ENCODE data around the gene QRFP.

Gene QRFP

DNA sequence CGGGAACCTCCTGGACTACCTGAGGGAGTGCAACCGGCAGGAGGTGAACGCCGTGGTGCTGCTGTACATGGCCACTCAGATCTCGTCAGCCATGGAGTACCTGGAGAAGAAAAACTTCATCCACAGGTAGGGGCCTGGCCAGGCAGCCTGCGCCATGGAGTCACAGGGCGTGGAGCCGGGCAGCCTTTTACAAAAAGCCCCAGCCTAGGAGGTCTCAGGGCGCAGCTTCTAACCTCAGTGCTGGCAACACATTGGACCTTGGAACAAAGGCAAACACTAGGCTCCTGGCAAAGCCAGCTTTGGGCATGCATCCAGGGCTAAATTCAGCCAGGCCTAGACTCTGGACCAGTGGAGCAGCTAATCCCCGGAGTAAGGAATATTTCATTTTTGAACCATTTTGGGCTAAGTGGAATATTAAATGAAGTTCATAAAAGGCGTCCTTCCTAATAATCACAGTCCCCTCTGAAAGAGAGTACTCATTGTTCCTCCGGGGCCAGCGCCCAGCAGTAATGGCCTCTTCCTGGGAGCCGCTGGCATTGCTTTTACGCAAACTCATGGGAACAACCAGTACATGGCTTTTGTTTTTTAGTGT, 23.6 kb downstream of the QRFP start:
- H3K36me3 ChIP-seq (ENCODE audit: insufficient read depth, low read length): peaks cover 80% of the 10 kb centered on the region

GRCh38 chr9:130872508-130872907, 24.1 kb downstream of the QRFP start:
- Histone ChIP-seq H3K27ac (ENCODE audit: low read length) (no peak overlapping the region), H3K36me3 (ENCODE audit: insufficient read depth, low read length) (peaks cover 79% of the 10 kb centered on the region), H3K9ac (ENCODE audit: low read depth, low read length) (no peak overlapping the region), H3K4me2 (ENCODE audit: insufficient read depth, low read length) (no peak overlapping the region), H3K9me3 (ENCODE audit: insufficient read depth, low read length, severe bottlenecking) (no peaks in the 10 kb centered on the region), H4K20me1 (ENCODE audit: insufficient read depth, low read length) (peaks cover 22% of the 10 kb centered on the region), H3K27me3 (ENCODE audit: insufficient read depth, low read length, poor library complexity) (no peaks in the 10 kb centered on the region), H3K4me3 (ENCODE audit: low read depth in 1 of 2, low read length in 2 of 2) (no peak overlapping the region), H2AFZ (ENCODE audit: low read depth, low read length) (no peak overlapping the region), H3K79me2 (ENCODE audit: insufficient read depth, low read length) (peaks cover 6% of the 10 kb centered on the region), H3K4me1 (ENCODE audit: insufficient read depth, low read length) (no peaks in the 10 kb centered on the region)
- DNase-seq: no peak
- TF ChIP-seq CTCF (IDR thresholded peaks at IDR 0.05; ENCODE audit: borderline replicate concordance, extremely low read depth, low read length, poor library complexity, severe bottlenecking): no peak
- TF ChIP-seq EZH2 (IDR thresholded peaks at IDR 0.05; ENCODE audit: borderline replicate concordance, low read depth, low read length, severe bottlenecking): no peak
- ATAC-seq (ENCODE audit: insufficient read depth, low read depth): no peak

More for the DNA sequence above, 23.6 kb downstream of the QRFP start:
- Histone ChIP-seq H3K4me1 (ENCODE audit: insufficient read depth, low read length) (no peaks in the 10 kb centered on the region), H3K9me3 (ENCODE audit: insufficient read depth, low read length, severe bottlenecking) (no peaks in the 10 kb centered on the region), H2AFZ (ENCODE audit: low read depth, low read length) (no peak overlapping the region), H3K79me2 (ENCODE audit: insufficient read depth, low read length) (peaks cover 5% of the 10 kb centered on the region; the same call in 1 of the 2 replicates), H3K27me3 (ENCODE audit: insufficient read depth, low read length, poor library complexity) (no peaks in the 10 kb centered on the region), H4K20me1 (ENCODE audit: insufficient read depth, low read length) (peaks cover 20% of the 10 kb centered on the region), H3K9ac (ENCODE audit: low read depth, low read length) (no peak overlapping the region), H3K27ac (ENCODE audit: low read length) (no peak overlapping the region), H3K4me2 (ENCODE audit: insufficient read depth, low read length) (no peak overlapping the region), H3K4me3 (ENCODE audit: low read depth in 1 of 2, low read length in 2 of 2) (no peak overlapping the region)
- TF ChIP-seq CTCF (IDR thresholded peaks at IDR 0.05; ENCODE audit: borderline replicate concordance, extremely low read depth, low read length, poor library complexity, severe bottlenecking) (no peak), EZH2 (IDR thresholded peaks at IDR 0.05; ENCODE audit: borderline replicate concordance, low read depth, low read length, severe bottlenecking) (no peak)
- no peak for ATAC-seq (ENCODE audit: insufficient read depth, low read depth)
- no peak for DNase-seq

DNA sequence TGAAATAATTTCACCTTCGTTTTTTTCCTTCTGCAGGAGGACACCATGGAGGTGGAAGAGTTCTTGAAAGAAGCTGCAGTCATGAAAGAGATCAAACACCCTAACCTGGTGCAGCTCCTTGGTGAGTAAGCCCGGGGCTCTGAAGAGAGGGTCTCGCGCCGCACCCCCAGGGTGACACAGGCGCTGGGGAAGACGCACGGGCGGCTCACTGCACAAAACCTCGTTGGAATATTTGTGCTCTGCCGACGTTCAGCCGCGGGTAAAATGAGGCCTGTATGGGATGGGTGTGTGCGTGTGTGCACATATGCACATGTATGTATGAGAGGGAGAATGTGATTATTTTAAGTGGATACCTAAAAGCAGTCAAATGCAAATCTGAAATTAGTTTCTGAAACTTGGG, 24.5 kb downstream of the QRFP start:
- DNase-seq: no peak
- Histone ChIP-seq H3K9me3 (ENCODE audit: insufficient read depth, low read length, severe bottlenecking) (no peaks in the 10 kb centered on the region), H3K27me3 (ENCODE audit: insufficient read depth, low read length, poor library complexity) (no peaks in the 10 kb centered on the region), H3K27ac (ENCODE audit: low read length) (no peak overlapping the region), H3K4me3 (ENCODE audit: low read depth in 1 of 2, low read length in 2 of 2) (no peak overlapping the region), H4K20me1 (ENCODE audit: insufficient read depth, low read length) (peaks cover 27% of the 10 kb centered on the region), H3K9ac (ENCODE audit: low read depth, low read length) (no peak overlapping the region), H2AFZ (ENCODE audit: low read depth, low read length) (no peak overlapping the region), H3K36me3 (ENCODE audit: insufficient read depth, low read length) (peaks cover 79% of the 10 kb centered on the region), H3K79me2 (ENCODE audit: insufficient read depth, low read length) (peaks cover 10% of the 10 kb centered on the region), H3K4me2 (ENCODE audit: insufficient read depth, low read length) (no peak overlapping the region), H3K4me1 (ENCODE audit: insufficient read depth, low read length) (no peaks in the 10 kb centered on the region)
- TF ChIP-seq EZH2 (IDR thresholded peaks at IDR 0.05; ENCODE audit: borderline replicate concordance, low read depth, low read length, severe bottlenecking): no peak
- no peak for TF ChIP-seq CTCF (IDR thresholded peaks at IDR 0.05; ENCODE audit: borderline replicate concordance, extremely low read depth, low read length, poor library complexity, severe bottlenecking)
- ATAC-seq (ENCODE audit: insufficient read depth, low read depth): no peak

All from DND-41 (cell line).